ENCODE results near the gene SLC23A2. TPM values are rescaled to one million over a fixed set of nuclear protein-coding genes. Genes with fewer than 3 reads are reported as not detected.
"Not testable (repeated sequence)": the region's sequence is repeated elsewhere in the genome, so short reads cannot be mapped to it uniquely, and the experiment has no call there.

SLC23A2 gene
- total RNA-seq, 1 donor: 14.2 TPM

GRCh38 chr20:4989570-4989969 is 11.7 kb downstream of the SLC23A2 start:
- H3K4me3 ChIP-seq (ENCODE audit: low read depth, low read length): no peak overlapping the region
- TF ChIP-seq CTCF (IDR thresholded peaks at IDR 0.05; ENCODE audit: insufficient read depth, low read depth, low read length): no peak
- no peak for DNase-seq (ENCODE audit: low read depth)

GRCh38 chr20:4987130-4987529 is 14.2 kb downstream of the SLC23A2 start:
- H3K4me3 ChIP-seq (ENCODE audit: low read depth, low read length): no peak overlapping the region
- DNase-seq (ENCODE audit: low read depth): no peak
- TF ChIP-seq CTCF (IDR thresholded peaks at IDR 0.05; ENCODE audit: insufficient read depth, low read depth, low read length): no peak

GRCh38 chr20:4985658-4986057 is 15.7 kb downstream of the SLC23A2 start:
- TF ChIP-seq CTCF (IDR thresholded peaks at IDR 0.05; ENCODE audit: insufficient read depth, low read depth, low read length): no peak
- H3K4me3 ChIP-seq (ENCODE audit: low read depth, low read length): no peak overlapping the region
- peak; percentile 62 for DNase-seq (ENCODE audit: low read depth)

- no peak overlapping the region for H3K4me3 ChIP-seq (ENCODE audit: low read depth, low read length)
- no peak for TF ChIP-seq CTCF (IDR thresholded peaks at IDR 0.05; ENCODE audit: insufficient read depth, low read depth, low read length)
- DNase-seq (ENCODE audit: low read depth): no peak
These were observed 19.0 kb downstream of the SLC23A2 start for GRCh38 chr20:4982281-4982680.

- TF ChIP-seq CTCF (IDR thresholded peaks at IDR 0.05; ENCODE audit: insufficient read depth, low read depth, low read length): no peak
- DNase-seq (ENCODE audit: low read depth): no peak
- no peak overlapping the region for H3K4me3 ChIP-seq (ENCODE audit: low read depth, low read length)
These were observed 21.4 kb downstream of the SLC23A2 start for GRCh38 chr20:4979841-4980410.

GRCh38 chr20:4978050-4978918 is 23.0 kb downstream of the SLC23A2 start:
- TF ChIP-seq CTCF (IDR thresholded peaks at IDR 0.05; ENCODE audit: insufficient read depth, low read depth, low read length): no peak
- DNase-seq (ENCODE audit: low read depth): peak; percentile 85
- no peak overlapping the region for H3K4me3 ChIP-seq (ENCODE audit: low read depth, low read length)

GRCh38 chr20:4976014-4976413 is 25.3 kb downstream of the SLC23A2 start:
- not testable (repeated sequence) for H3K4me3 ChIP-seq (ENCODE audit: low read depth, low read length); DNase-seq (ENCODE audit: low read depth)

Measured in fibroblast of villous mesenchyme (primary cell).